ENCODE measurements around the gene VPS52. TPM values are rescaled to one million over a fixed set of nuclear protein-coding genes. Genes with fewer than 3 reads are reported as not detected.

The VPS52 gene
- total and polyA plus RNA-seq, 2 donors (not counting 1 experiment from before 2014, with no cell fraction given), result 100 to 144 TPM

DNA sequence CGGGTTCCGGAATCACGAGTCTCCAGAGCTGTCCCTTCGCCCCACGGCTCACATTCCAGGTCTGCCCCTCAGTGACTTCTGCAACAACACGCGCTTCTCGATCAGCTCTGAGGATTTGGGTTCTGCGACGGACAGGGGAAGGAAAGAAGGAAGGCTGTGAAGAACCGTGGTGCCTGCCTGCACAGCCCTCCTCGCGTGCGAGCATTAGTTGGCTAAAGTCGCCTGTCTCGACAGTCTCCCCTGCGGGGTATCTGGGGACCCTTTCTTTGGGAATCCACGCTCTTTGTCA lies 23.1 kb downstream of the VPS52 start:
- Histone ChIP-seq H3K36me3 (replicated peaks in 1 of 2; ENCODE audit: control extremely low read depth in 1 of 2, control insufficient read depth in 1 of 2, extremely low read depth in 1 of 2, insufficient read depth in 2 of 2, low read length in 1 of 2) (peaks cover 0 to 9% of the 10 kb centered on the region in 2 experiments), H3K9ac (ENCODE audit: low read length) (peak overlapping the region; percentile 73), H3K9me3 (ENCODE audit: control extremely low read depth in 1 of 3, control insufficient read depth in 2 of 3, insufficient read depth in 1 of 3, low read length in 2 of 3) (no peaks in the 10 kb centered on the region), H3K79me2 (ENCODE audit: control insufficient read depth, insufficient read depth, low read length) (peaks cover 9% of the 10 kb centered on the region), H2AFZ (ENCODE audit: insufficient read depth, low read depth, low read length, poor library complexity, severe bottlenecking) (peak overlapping the region; percentile 87), H4K20me1 (ENCODE audit: control insufficient read depth, insufficient read depth, low read length, poor library complexity, severe bottlenecking) (no peaks in the 10 kb centered on the region), H3K4me1 (ENCODE audit: control insufficient read depth in 2 of 2, insufficient read depth in 2 of 2, low read length in 2 of 2) (peaks cover 12 to 24% of the 10 kb centered on the region in 2 donors), H3K27ac (ENCODE audit: low read length in 2 of 2) (peak overlapping the region; percentile 75 to 88), H3K27me3 (replicated peaks in 1 of 4; ENCODE audit: control extremely low read depth in 1 of 4, control insufficient read depth in 3 of 4, insufficient read depth in 4 of 4, low read length in 3 of 4) (peaks cover 0 to 4% (median 0%) of the 10 kb centered on the region in 4 experiments), H3K4me2 (replicated peaks; ENCODE audit: low read depth, low read length, poor library complexity, severe bottlenecking) (peak overlapping the region; percentile 98), H3K4me3 (ENCODE audit: control extremely low read depth in 1 of 5, extremely low read depth in 1 of 5, insufficient read depth in 1 of 5, low read depth in 2 of 5, low read length in 4 of 5) (peak overlapping the region; percentile 63 to 77 (median 74))
- peak overlapping the region; percentile 97 for H3K27ac Mint-ChIP-seq
- CTCF ChIA-PET, result interaction anchor here (0.8 to 6.0 kb wide), 50 partner anchors 9 to 835 kb away, joined by 3 to 80 read pairs (median 5); partner anchors contain the start of genes B3GALT4, HLA-DPB1, HSD17B8 and PFDN6
- peak overlapping the region; percentile 97 for H3K4me3 Mint-ChIP-seq
- intact Hi-C loops (cut with micrococcal nuclease), result loop anchor here (1.0 to 10.0 kb wide), 9 partner anchors 40 to 354 kb away; partner anchors contain the start of genes HLA-DMB, PFDN6, RGL2 and WDR46
- WGBS (ENCODE audit: insufficient coverage), result 2% methylated on average over 17 of the region's 18 CpGs
- POLR2A ChIA-PET, result interaction anchor here (0.9 to 1.7 kb wide), 12 partner anchors 23 to 403 kb away, joined by 3 to 12 read pairs (median 3); partner anchors contain the start of genes B3GALT4, HLA-DPB1, HSD17B8 and RING1
- DNase-seq (no peak), ATAC-seq (ENCODE audit: low read depth) (no peak)
- no peaks in the 10 kb centered on the region for H3K9me3 Mint-ChIP-seq (ENCODE audit: insufficient read depth)
- peaks cover 5% of the 10 kb centered on the region for H3K27me3 Mint-ChIP-seq
- no peak for TF ChIP-seq EZH2 (IDR thresholded peaks at IDR 0.05; ENCODE audit: borderline replicate concordance, insufficient read depth, low read depth, low read length, poor library complexity, severe bottlenecking)
- TF ChIP-seq, protein P1, sequence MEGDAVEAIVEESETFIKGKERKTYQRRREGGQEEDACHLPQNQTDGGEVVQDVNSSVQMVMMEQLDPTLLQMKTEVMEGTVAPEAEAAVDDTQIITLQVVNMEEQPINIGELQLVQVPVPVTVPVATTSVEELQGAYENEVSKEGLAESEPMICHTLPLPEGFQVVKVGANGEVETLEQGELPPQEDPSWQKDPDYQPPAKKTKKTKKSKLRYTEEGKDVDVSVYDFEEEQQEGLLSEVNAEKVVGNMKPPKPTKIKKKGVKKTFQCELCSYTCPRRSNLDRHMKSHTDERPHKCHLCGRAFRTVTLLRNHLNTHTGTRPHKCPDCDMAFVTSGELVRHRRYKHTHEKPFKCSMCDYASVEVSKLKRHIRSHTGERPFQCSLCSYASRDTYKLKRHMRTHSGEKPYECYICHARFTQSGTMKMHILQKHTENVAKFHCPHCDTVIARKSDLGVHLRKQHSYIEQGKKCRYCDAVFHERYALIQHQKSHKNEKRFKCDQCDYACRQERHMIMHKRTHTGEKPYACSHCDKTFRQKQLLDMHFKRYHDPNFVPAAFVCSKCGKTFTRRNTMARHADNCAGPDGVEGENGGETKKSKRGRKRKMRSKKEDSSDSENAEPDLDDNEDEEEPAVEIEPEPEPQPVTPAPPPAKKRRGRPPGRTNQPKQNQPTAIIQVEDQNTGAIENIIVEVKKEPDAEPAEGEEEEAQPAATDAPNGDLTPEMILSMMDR (IDR thresholded peaks at IDR 0.05), result peak; percentile 70
- peaks cover 31% of the 10 kb centered on the region for H3K4me1 Mint-ChIP-seq

Measured in B cell (primary cell).